ENCODE measurements around the gene GLG1. TPM values are rescaled to one million over a fixed set of nuclear protein-coding genes. Genes with fewer than 3 reads are reported as not detected.
A peak's percentile ranks its signal among the peaks of the same experiment; 100 is the strongest.

GLG1 gene
- total RNA-seq, 1 donor from 2014 or later = 153 TPM

GRCh38 chr16:74626741-74627416 lies 20.0 kb upstream of the GLG1 start:
- H3K27ac ChIP-seq (ENCODE audit: low read depth, low read length) = peak overlapping the region; percentile 9
- H3K36me3 Mint-ChIP-seq (ENCODE audit: low read depth, unreplicated experiment) = peaks cover 14% of the 10 kb centered on the region
- H3K9me3 Mint-ChIP-seq (ENCODE audit: unreplicated experiment) = no peaks in the 10 kb centered on the region
- peaks cover 45% of the 10 kb centered on the region for H3K36me3 ChIP-seq (ENCODE audit: insufficient read depth, low read length)
- peak overlapping the region; percentile 37 for H3K9ac ChIP-seq (ENCODE audit: low read length)
- no peak for FAIRE-seq
- no peaks in the 10 kb centered on the region for H3K27me3 ChIP-seq (ENCODE audit: insufficient read depth, low read length)
- H3K4me1 ChIP-seq (ENCODE audit: insufficient read depth, low read length) = peaks cover 4% of the 10 kb centered on the region
- H3K4me3 ChIP-seq (ENCODE audit: insufficient read depth, low read depth, low read length) = no peak overlapping the region
- TF ChIP-seq CTCF (IDR thresholded peaks at IDR 0.05; ENCODE audit: insufficient read depth, low read depth, low read length) = no peak
- TF ChIP-seq EZH2 (IDR thresholded peaks at IDR 0.05; ENCODE audit: insufficient read depth, low read length) = no peak
- H3K4me2 ChIP-seq (ENCODE audit: low read length) = peak overlapping the region; percentile 22
- H2AFZ ChIP-seq (ENCODE audit: low read depth, low read length) = no peak overlapping the region
- peaks cover 15% of the 10 kb centered on the region for H3K4me1 Mint-ChIP-seq (ENCODE audit: low read depth, unreplicated experiment)
- peaks cover 32% of the 10 kb centered on the region for H4K20me1 ChIP-seq (ENCODE audit: insufficient read depth, low read length)
- no peaks in the 10 kb centered on the region for H3K79me2 ChIP-seq (ENCODE audit: insufficient read depth, low read length)
- no peaks in the 10 kb centered on the region for H3K9me3 ChIP-seq (ENCODE audit: insufficient read depth, low read depth, low read length)
- no peak overlapping the region for H3K27ac Mint-ChIP-seq (ENCODE audit: unreplicated experiment)
- peak; percentile 29 for DNase-seq (ENCODE audit: low read depth)
- no peaks in the 10 kb centered on the region for H3K27me3 Mint-ChIP-seq (ENCODE audit: low read depth, unreplicated experiment)
- H3K4me3 Mint-ChIP-seq (ENCODE audit: unreplicated experiment) = no peak overlapping the region

GRCh38 chr16:74625500-74626350 lies 18.8 kb upstream of the GLG1 start:
- H3K36me3 Mint-ChIP-seq (ENCODE audit: low read depth, unreplicated experiment) = peaks cover 10% of the 10 kb centered on the region
- peaks cover 15% of the 10 kb centered on the region for H3K4me1 Mint-ChIP-seq (ENCODE audit: low read depth, unreplicated experiment)

More at GRCh38 chr16:74625500-74626350, 18.8 kb upstream of the GLG1 start:
- peaks cover 48% of the 10 kb centered on the region for H3K36me3 ChIP-seq (ENCODE audit: insufficient read depth, low read length)
- no peak for FAIRE-seq
- no peak overlapping the region for H3K4me3 ChIP-seq (ENCODE audit: insufficient read depth, low read depth, low read length)
- Mint-ChIP-seq H3K4me3 (ENCODE audit: unreplicated experiment) (no peak overlapping the region), H3K9me3 (ENCODE audit: unreplicated experiment) (no peaks in the 10 kb centered on the region), H3K27me3 (ENCODE audit: low read depth, unreplicated experiment) (no peaks in the 10 kb centered on the region), H3K27ac (ENCODE audit: unreplicated experiment) (no peak overlapping the region)
- no peaks in the 10 kb centered on the region for H3K27me3 ChIP-seq (ENCODE audit: insufficient read depth, low read length)
- TF ChIP-seq EZH2 (IDR thresholded peaks at IDR 0.05; ENCODE audit: insufficient read depth, low read length) = no peak
- no peak for TF ChIP-seq CTCF (IDR thresholded peaks at IDR 0.05; ENCODE audit: insufficient read depth, low read depth, low read length)
- H3K9me3 ChIP-seq (ENCODE audit: insufficient read depth, low read depth, low read length) = no peaks in the 10 kb centered on the region
- no peak overlapping the region for H3K9ac ChIP-seq (ENCODE audit: low read length)
- no peak overlapping the region for H3K27ac ChIP-seq (ENCODE audit: low read depth, low read length)
- peaks cover 4% of the 10 kb centered on the region for H3K4me1 ChIP-seq (ENCODE audit: insufficient read depth, low read length)
- DNase-seq (ENCODE audit: low read depth) = no peak
- H3K79me2 ChIP-seq (ENCODE audit: insufficient read depth, low read length) = no peaks in the 10 kb centered on the region
- H2AFZ ChIP-seq (ENCODE audit: low read depth, low read length) = no peak overlapping the region
- no peak overlapping the region for H3K4me2 ChIP-seq (ENCODE audit: low read length)
- peaks cover 32% of the 10 kb centered on the region for H4K20me1 ChIP-seq (ENCODE audit: insufficient read depth, low read length)
